SK-N-SH treated with all-trans-retinoic acid at 6 μM for 48 hours (cell line): ENCODE results near the gene BIK.

ENCODE experiments used
- CSRNP3 ChIP-seq: fragments of 250-450 bp; sonication (Bioruptor Pico); IDR thresholded peaks from 2 replicates; pipeline ENCODE4 v1.5.1; 2021; ENCODE audit warnings: mild to moderate bottlenecking, moderate library complexity
- ESRRG ChIP-seq: fragments of 250-450 bp; sonication (Bioruptor Pico); IDR thresholded peaks from 2 replicates; pipeline ENCODE4 v1.6.1; 2021; ENCODE audit warnings: mild to moderate bottlenecking
- ISL1 ChIP-seq: fragments of 250-450 bp; sonication (Bioruptor Pico); IDR thresholded peaks from 2 replicates; pipeline ENCODE4 v2.1.2; 2022; ENCODE audit warnings: mild to moderate bottlenecking, moderate library complexity
- RARB ChIP-seq: fragments of 250-450 bp; sonication (Bioruptor Pico); IDR thresholded peaks from 2 replicates; pipeline ENCODE4 v1.8.0; 2021; ENCODE audit warnings: mild to moderate bottlenecking, moderate library complexity
- ZNF8 ChIP-seq: fragments of 450-650 bp; formaldehyde crosslinking; IDR thresholded peaks from 2 replicates; pipeline ENCODE4 v1.5.0; 2020; ENCODE audit warnings: mild to moderate bottlenecking, moderate library complexity

- TF ChIP-seq ESRRG = no peak
- TF ChIP-seq ISL1 (CRISPR knock-in tag) = no peak
- TF ChIP-seq ZNF8 (CRISPR knock-in tag) = no peak
- no peak for TF ChIP-seq CSRNP3 (CRISPR knock-in tag)
- no peak for TF ChIP-seq RARB (CRISPR knock-in tag)
Measured at GRCh38 chr22:43110444-43110926, at the start of gene BIK.
